Heart left ventricle (tissue), 13 donors: ENCODE results near the gene FOCAD.

Experiments
- CTCF ChIP-seq, 12 donors: fragments of 200-600 bp; sonication (generic) in 4 of 12; IDR thresholded peaks; one replicate each; pipeline versions ENCODE4 v1.5.0 to v1.8.0; 2018 to 2022; ENCODE audit warnings: antibody characterized with exemption in 12 of 12, mild to moderate bottlenecking in 5 of 12
- POLR2A ChIP-seq, 2 donors: fragments of 450-650 bp; IDR thresholded peaks; one replicate each; pipeline ENCODE4 v1.6.1; 2017; ENCODE audit warnings: antibody characterized with exemption in 2 of 2, mild to moderate bottlenecking in 2 of 2, moderate library complexity in 2 of 2
- donor health status: ischemic (EF 13 %, LVEDD 7.1; RV severe dilation, severe dysfunction).
- donor health status: DM: no; HTN: yes; CAD: no.
- donor health status: DM: no; HTN: no; CAD: no.
- donor health status: ischemic (EF 25% LVEDD 6.9; RV normal size, moderate dysfunction).
- donor health status: ischemic (EF 25% LVEDD 5.7; RV mildly dilated, moderate dysfunction).
- donor health status: ischemic (EF 35%, LVEDD 5.7; RV mildly dilated, moderate dysfunction).
- donor health status: nonischemic (EF 11% LVEDD 7.7; RV severe dilation, severe dysfunction).
- donor health status: DM: yes; HTN: yes; CAD: no.
- donor health status: PGD.
- donor health status: ischemic (EF 29% LVEDD 5.4; RV normal size, mild dysfunction).
- donor health status: nonischemic (EF 23%, LVEDD 6.1; RV moderate dilation, normal function).

GRCh38 chr9:20726144-20726543 is 42.1 kb downstream of the FOCAD start:
- TF ChIP-seq POLR2A (IDR thresholded peaks at IDR 0.05), result no peak
- TF ChIP-seq CTCF (IDR thresholded peaks at IDR 0.05), result no peak
